Measurements from ENCODE around the gene ERP44.
A peak's percentile ranks its signal among the peaks of the same experiment; 100 is the strongest.
"Not testable (repeated sequence)": the region's sequence is repeated elsewhere in the genome, so short reads cannot be mapped to it uniquely, and the experiment has no call there.

The ERP44 gene

GRCh38 chr9:100117316-100117715 lies 18.5 kb upstream of the ERP44 start:
- peaks cover 16% of the 10 kb centered on the region for H3K36me3 Mint-ChIP-seq
- H3K4me1 Mint-ChIP-seq = peaks cover 9% of the 10 kb centered on the region
- H3K4me3 Mint-ChIP-seq = no peak overlapping the region
- DNase-seq (ENCODE audit: low spot score in 2 of 2) (no peak), ATAC-seq (ENCODE audit: low read depth) (no peak)
- no peaks in the 10 kb centered on the region for H3K27me3 Mint-ChIP-seq
- no peaks in the 10 kb centered on the region for H3K9me3 Mint-ChIP-seq
- H3K27ac Mint-ChIP-seq = no peak overlapping the region

- Mint-ChIP-seq H3K36me3 (peaks cover 6% of the 10 kb centered on the region), H3K4me3 (no peak overlapping the region), H3K4me1 (peaks cover 3% of the 10 kb centered on the region), H3K9me3 (no peaks in the 10 kb centered on the region), H3K27ac (no peak overlapping the region), H3K27me3 (no peaks in the 10 kb centered on the region)
- DNase-seq (ENCODE audit: low spot score in 2 of 2) = no peak
- ATAC-seq (ENCODE audit: low read depth) = no peak
Measured at GRCh38 chr9:100112677-100113336, 14.0 kb upstream of the ERP44 start.

DNA sequence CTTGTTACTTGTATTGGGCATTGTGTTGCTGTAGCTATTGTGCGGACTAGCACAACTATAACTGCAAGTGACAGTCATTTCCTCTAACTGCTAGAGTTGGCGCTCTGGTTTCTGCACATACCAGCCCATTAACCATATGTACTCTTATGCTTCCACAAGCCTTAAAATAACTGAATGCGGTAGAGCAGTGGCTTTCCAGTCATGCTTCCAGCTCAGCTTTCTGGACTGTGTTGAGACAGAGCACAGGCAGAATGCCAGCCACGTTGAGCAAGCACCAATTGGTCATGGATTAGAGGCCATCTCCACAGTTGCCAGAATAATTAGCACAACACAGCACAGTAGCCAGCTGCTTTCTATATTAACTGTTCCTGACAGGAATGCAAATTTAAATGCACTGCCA lies 12.4 kb upstream of the ERP44 start:
- H3K27me3 Mint-ChIP-seq = no peaks in the 10 kb centered on the region
- no peak for DNase-seq (ENCODE audit: low spot score in 2 of 2)
- H3K36me3 Mint-ChIP-seq = peaks cover 6% of the 10 kb centered on the region
- peaks cover 3% of the 10 kb centered on the region for H3K4me1 Mint-ChIP-seq
- no peak for ATAC-seq (ENCODE audit: low read depth)
- H3K9me3 Mint-ChIP-seq = no peaks in the 10 kb centered on the region
- H3K4me3 Mint-ChIP-seq = no peak overlapping the region
- H3K27ac Mint-ChIP-seq = no peak overlapping the region

GRCh38 chr9:100108559-100108958 lies 9.8 kb upstream of the ERP44 start:
- no peak for ATAC-seq (ENCODE audit: low read depth)
- Mint-ChIP-seq H3K4me3 (no peak overlapping the region), H3K27me3 (no peaks in the 10 kb centered on the region), H3K27ac (no peak overlapping the region), H3K4me1 (no peaks in the 10 kb centered on the region), H3K9me3 (no peaks in the 10 kb centered on the region), H3K36me3 (no peaks in the 10 kb centered on the region)
- no peak for DNase-seq (ENCODE audit: low spot score in 2 of 2)

GRCh38 chr9:100106616-100107015 lies 7.8 kb upstream of the ERP44 start:
- Mint-ChIP-seq H3K9me3 (no peaks in the 10 kb centered on the region), H3K27ac (no peak overlapping the region), H3K4me3 (no peak overlapping the region), H3K27me3 (no peaks in the 10 kb centered on the region), H3K4me1 (no peaks in the 10 kb centered on the region), H3K36me3 (no peaks in the 10 kb centered on the region)
- DNase-seq (ENCODE audit: low spot score in 2 of 2) (no peak), ATAC-seq (ENCODE audit: low read depth) (no peak)

GRCh38 chr9:100105861-100106260 lies 7.1 kb upstream of the ERP44 start:
- DNase-seq (ENCODE audit: low spot score in 2 of 2) (no peak), ATAC-seq (ENCODE audit: low read depth) (no peak)
- no peaks in the 10 kb centered on the region for H3K9me3 Mint-ChIP-seq
- no peaks in the 10 kb centered on the region for H3K4me1 Mint-ChIP-seq
- no peak overlapping the region for H3K27ac Mint-ChIP-seq
- no peak overlapping the region for H3K4me3 Mint-ChIP-seq
- H3K36me3 Mint-ChIP-seq = no peaks in the 10 kb centered on the region
- H3K27me3 Mint-ChIP-seq = no peaks in the 10 kb centered on the region

DNA sequence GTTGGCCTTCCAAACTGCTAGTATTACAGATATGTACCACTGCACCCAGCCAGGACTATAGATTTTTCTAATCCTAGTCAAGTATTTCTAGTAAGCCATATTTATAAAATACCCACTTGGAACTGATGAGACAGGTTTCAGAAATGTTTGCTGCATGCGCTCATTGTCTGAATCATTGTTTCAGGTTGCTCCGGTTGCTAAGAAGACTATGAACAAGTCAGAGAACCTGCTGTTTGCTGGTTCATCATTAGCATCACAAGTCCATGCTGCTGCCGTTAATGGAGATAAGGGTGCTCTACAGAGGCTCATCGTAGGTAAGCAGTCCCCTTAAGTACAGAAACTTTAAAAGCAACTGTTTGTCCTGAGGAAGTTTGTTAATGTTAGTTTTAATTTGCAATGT lies 5.5 kb upstream of the ERP44 start:
- Mint-ChIP-seq H3K36me3 (no peaks in the 10 kb centered on the region), H3K4me3 (no peak overlapping the region), H3K9me3 (no peaks in the 10 kb centered on the region), H3K27me3 (no peaks in the 10 kb centered on the region), H3K4me1 (peaks cover 7% of the 10 kb centered on the region), H3K27ac (no peak overlapping the region)
- DNase-seq (ENCODE audit: low spot score in 2 of 2) = no peak
- no peak for ATAC-seq (ENCODE audit: low read depth)

DNA sequence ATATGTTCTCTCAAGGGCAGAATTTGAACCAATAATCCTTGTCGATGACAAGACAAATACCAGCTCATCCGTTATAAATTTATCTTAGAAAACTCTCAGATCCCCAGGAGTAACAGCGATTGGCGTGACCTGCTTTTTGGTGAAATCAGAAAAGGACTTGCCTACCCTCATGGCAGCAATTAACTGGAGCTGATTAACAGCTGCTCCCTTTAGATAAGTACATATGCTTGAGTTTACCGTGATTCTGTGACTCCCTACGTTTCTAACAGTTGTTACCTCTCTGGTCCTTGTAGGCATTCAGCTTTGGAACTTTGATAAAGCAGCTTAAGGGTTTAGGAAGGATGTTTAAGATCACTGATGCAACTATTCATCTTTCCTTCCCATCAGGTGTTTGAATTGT lies 2.8 kb upstream of the ERP44 start:
- H3K4me1 Mint-ChIP-seq = peaks cover 13% of the 10 kb centered on the region
- H3K9me3 Mint-ChIP-seq = no peaks in the 10 kb centered on the region
- H3K4me3 Mint-ChIP-seq = no peak overlapping the region
- no peak for ATAC-seq (ENCODE audit: low read depth)
- H3K36me3 Mint-ChIP-seq = no peaks in the 10 kb centered on the region
- DNase-seq (ENCODE audit: low spot score in 2 of 2) = no peak
- no peaks in the 10 kb centered on the region for H3K27me3 Mint-ChIP-seq
- no peak overlapping the region for H3K27ac Mint-ChIP-seq

DNA sequence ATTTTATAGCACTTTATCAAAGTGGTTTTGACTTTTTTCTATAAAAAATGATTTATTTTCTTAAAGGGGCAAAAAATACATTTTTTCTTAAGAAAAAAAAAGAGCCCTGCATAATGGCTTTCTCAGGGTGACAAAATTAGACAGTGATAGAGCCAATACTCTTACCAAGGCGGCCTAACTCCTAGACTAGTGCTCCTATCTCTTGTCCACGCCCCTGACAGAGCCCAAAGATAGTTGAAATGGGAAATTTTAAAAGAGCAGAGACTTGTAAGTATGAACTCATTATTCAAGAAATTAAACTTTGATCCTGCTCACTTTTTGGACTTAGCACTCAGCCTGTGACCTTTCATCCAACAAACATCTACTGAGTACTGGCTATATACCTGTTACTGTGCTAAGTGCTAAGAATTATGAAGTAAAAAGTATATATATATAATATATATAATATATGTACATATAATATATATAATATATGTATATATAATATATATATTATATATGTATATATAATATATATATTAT lies 1.4 kb upstream of the ERP44 start:
- Mint-ChIP-seq H3K36me3 (no peaks in the 10 kb centered on the region), H3K27ac (peak overlapping the region; percentile 99), H3K27me3 (no peaks in the 10 kb centered on the region), H3K4me1 (peaks cover 20% of the 10 kb centered on the region), H3K4me3 (peak overlapping the region; percentile 99), H3K9me3 (no peaks in the 10 kb centered on the region)
- ATAC-seq (ENCODE audit: low read depth) (no peak), DNase-seq (ENCODE audit: low spot score in 2 of 2) (no peak)

DNA sequence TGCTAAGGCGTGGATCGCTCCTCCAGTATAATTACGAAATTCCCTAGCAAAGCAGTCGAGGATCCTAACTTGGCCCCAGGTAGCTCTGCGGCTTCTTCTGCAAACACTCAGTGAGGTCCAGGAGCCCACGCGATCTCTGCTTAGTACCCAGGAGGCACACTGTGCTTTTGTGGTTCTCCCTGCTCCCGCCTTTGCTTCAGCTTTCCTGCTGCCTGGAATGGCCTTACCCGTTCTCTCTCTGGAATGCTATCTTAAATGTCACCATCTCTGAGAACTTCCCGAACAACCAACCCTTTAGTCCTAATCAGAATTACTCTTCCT lies 882 bp upstream of the ERP44 start:
- Mint-ChIP-seq H3K4me1 (peaks cover 22% of the 10 kb centered on the region), H3K4me3 (peak overlapping the region; percentile 99), H3K27me3 (no peaks in the 10 kb centered on the region), H3K9me3 (no peaks in the 10 kb centered on the region), H3K36me3 (no peaks in the 10 kb centered on the region), H3K27ac (peak overlapping the region; percentile 99)
- DNase-seq (ENCODE audit: low spot score in 2 of 2) (peak in 1 of 2 donors; percentile 13), ATAC-seq (ENCODE audit: low read depth) (no peak)

GRCh38 chr9:100098046-100098886 lies 534 bp downstream of the ERP44 start:
- peak in 1 of 2 donors; percentile 44 for DNase-seq (ENCODE audit: low spot score in 2 of 2)
- peaks cover 29% of the 10 kb centered on the region for H3K4me1 Mint-ChIP-seq
- no peaks in the 10 kb centered on the region for H3K27me3 Mint-ChIP-seq

GRCh38 chr9:100096378-100096916 lies 2.4 kb downstream of the ERP44 start:
- no peak overlapping the region for H3K4me3 Mint-ChIP-seq
- H3K27ac Mint-ChIP-seq = no peak overlapping the region
- ATAC-seq (ENCODE audit: low read depth) (no peak), DNase-seq (ENCODE audit: low spot score in 2 of 2) (no peak)
- no peaks in the 10 kb centered on the region for H3K9me3 Mint-ChIP-seq
- H3K4me1 Mint-ChIP-seq = peaks cover 39% of the 10 kb centered on the region
- H3K36me3 Mint-ChIP-seq = peaks cover 2% of the 10 kb centered on the region
- H3K27me3 Mint-ChIP-seq = no peaks in the 10 kb centered on the region

More at GRCh38 chr9:100098046-100098886, 534 bp downstream of the ERP44 start:
- Mint-ChIP-seq H3K27ac (peak overlapping the region; percentile 99), H3K36me3 (no peaks in the 10 kb centered on the region), H3K4me3 (peak overlapping the region; percentile 99), H3K9me3 (no peaks in the 10 kb centered on the region)
- peak; percentile 7 for ATAC-seq (ENCODE audit: low read depth)

DNA sequence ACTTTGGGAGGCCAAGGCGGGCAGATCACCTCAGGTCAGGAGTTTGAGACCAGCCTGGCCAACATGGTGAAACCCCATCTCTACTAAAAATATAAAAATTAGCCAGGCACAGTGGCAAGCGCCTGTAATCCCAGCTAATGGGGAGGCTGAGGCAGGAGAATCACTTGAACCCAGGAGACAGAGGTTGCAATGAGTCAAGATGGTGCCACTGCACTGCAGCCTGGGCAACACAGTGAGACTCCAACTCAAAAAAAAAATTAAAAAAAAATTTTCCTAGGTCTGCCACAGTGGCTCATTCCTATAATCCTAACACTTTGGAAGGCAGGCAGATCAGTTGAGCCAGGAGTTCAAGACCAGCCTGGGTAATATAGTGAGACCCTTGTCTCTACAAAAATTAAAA lies 4.4 kb downstream of the ERP44 start:
- H3K27me3 Mint-ChIP-seq; ATAC-seq (ENCODE audit: low read depth); H3K4me3 Mint-ChIP-seq; DNase-seq (ENCODE audit: low spot score in 2 of 2); H3K9me3 Mint-ChIP-seq; H3K36me3 Mint-ChIP-seq; H3K27ac Mint-ChIP-seq: not testable (repeated sequence)
- H3K4me1 Mint-ChIP-seq = peaks cover 37% of the 10 kb centered on the region

DNA sequence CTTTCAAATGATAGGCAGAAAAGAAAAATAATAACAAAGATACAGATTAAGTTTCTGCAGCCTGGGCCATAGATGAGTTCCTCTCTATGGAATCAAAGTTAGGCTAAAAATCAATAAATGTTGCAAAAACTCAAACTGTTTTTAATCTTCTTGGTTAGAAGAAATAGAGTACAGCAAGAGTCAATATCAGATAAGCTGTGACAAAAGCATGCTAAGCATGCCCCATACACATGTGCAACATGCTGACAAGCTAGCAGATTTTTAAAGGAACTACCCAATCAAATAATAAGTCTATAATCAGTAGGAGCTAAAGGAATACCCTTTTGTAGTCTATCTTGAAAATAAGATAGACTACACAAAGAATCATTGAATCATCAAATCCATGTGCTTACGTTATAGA lies 6.7 kb downstream of the ERP44 start:
- Mint-ChIP-seq H3K27ac (no peak overlapping the region), H3K36me3 (peaks cover 4% of the 10 kb centered on the region), H3K27me3 (no peaks in the 10 kb centered on the region), H3K4me1 (peaks cover 39% of the 10 kb centered on the region), H3K4me3 (no peak overlapping the region), H3K9me3 (no peaks in the 10 kb centered on the region)
- ATAC-seq (ENCODE audit: low read depth) = no peak
- no peak for DNase-seq (ENCODE audit: low spot score in 2 of 2)

Measured in memory B cell (primary cell).